BE2C (cell line): Measurements from ENCODE around the gene DLG2.

ENCODE experiments used
- DNase-seq: peaks from one replicate; pipeline ENCODE4 v3.0.0-alpha.2; 2020
- H3K27me3 ChIP-seq: fragments of 250-450 bp; sonication (Bioruptor Pico); 2 replicates; pipeline ENCODE4 v1.5.1; 2020; ENCODE audit warnings: mild to moderate bottlenecking
- H3K36me3 ChIP-seq: fragments of 250-450 bp; sonication (Bioruptor Pico); 2 replicates; pipeline ENCODE4 v1.5.1; 2020; ENCODE audit warnings: mild to moderate bottlenecking
- H3K4me1 ChIP-seq: fragments of 250-450 bp; sonication (Bioruptor Pico); 2 replicates; pipeline ENCODE4 v1.5.1; 2020
- H3K4me3 ChIP-seq: 2 replicates; pipeline ENCODE4 v1.5.1; 2011; ENCODE audit warnings: low read depth, low read length
- H3K9me3 ChIP-seq: fragments of 250-450 bp; sonication (Bioruptor Pico); 2 replicates; pipeline ENCODE4 v1.5.1; 2020
- CTCF ChIP-seq: IDR thresholded peaks from 2 replicates; pipeline ENCODE4 v1.5.1; 2012; ENCODE audit warnings: mild to moderate bottlenecking, low read depth, low read length

Gene DLG2

GRCh38 chr11:84722583-84723108 is 904.5 kb downstream of the DLG2 start:
- no peaks in the 10 kb centered on the region for H3K36me3 ChIP-seq
- H3K4me3 ChIP-seq: no peak overlapping the region
- H3K27me3 ChIP-seq: peaks cover 37% of the 10 kb centered on the region
- no peaks in the 10 kb centered on the region; the same call in 1 of the 2 replicates for H3K9me3 ChIP-seq
- peak; percentile 13; the same call in 1 of the 2 replicates for TF ChIP-seq CTCF
- DNase-seq: no peak
- H3K4me1 ChIP-seq: no peaks in the 10 kb centered on the region

GRCh38 chr11:84721561-84721961 is 905.6 kb downstream of the DLG2 start:
- Histone ChIP-seq H3K36me3 (no peaks in the 10 kb centered on the region), H3K4me3 (no peak overlapping the region), H3K9me3 (no peaks in the 10 kb centered on the region; the same call in 1 of the 2 replicates), H3K4me1 (no peaks in the 10 kb centered on the region), H3K27me3 (peaks cover 37% of the 10 kb centered on the region)
- no peak for DNase-seq
- no peak for TF ChIP-seq CTCF

- no peaks in the 10 kb centered on the region for H3K36me3 ChIP-seq
- TF ChIP-seq CTCF: no peak
- peak overlapping the region; percentile 57 for H3K4me3 ChIP-seq
- H3K27me3 ChIP-seq: peaks cover 37% of the 10 kb centered on the region
- H3K4me1 ChIP-seq: no peaks in the 10 kb centered on the region
- DNase-seq: no peak
- H3K9me3 ChIP-seq: no peaks in the 10 kb centered on the region
Measured at GRCh38 chr11:84720706-84721402, 906.3 kb downstream of the DLG2 start.

GRCh38 chr11:84719935-84720577 is 907.1 kb downstream of the DLG2 start:
- no peak for TF ChIP-seq CTCF
- peak overlapping the region; percentile 57 for H3K4me3 ChIP-seq
- DNase-seq: peak; percentile 32
- no peaks in the 10 kb centered on the region for H3K9me3 ChIP-seq
- no peaks in the 10 kb centered on the region for H3K4me1 ChIP-seq
- H3K36me3 ChIP-seq: no peaks in the 10 kb centered on the region
- peaks cover 37% of the 10 kb centered on the region for H3K27me3 ChIP-seq

GRCh38 chr11:84714316-84714780 is 912.8 kb downstream of the DLG2 start:
- peak; percentile 69 for TF ChIP-seq CTCF
- no peaks in the 10 kb centered on the region for H3K9me3 ChIP-seq
- H3K27me3 ChIP-seq: peaks cover 12% of the 10 kb centered on the region; the same call in 1 of the 2 replicates
- peak; percentile 38 for DNase-seq
- no peak overlapping the region for H3K4me3 ChIP-seq
- H3K4me1 ChIP-seq: no peaks in the 10 kb centered on the region
- H3K36me3 ChIP-seq: no peaks in the 10 kb centered on the region

- no peak for TF ChIP-seq CTCF
- H3K4me3 ChIP-seq: no peak overlapping the region
- no peak for DNase-seq
- H3K36me3 ChIP-seq: no peaks in the 10 kb centered on the region
- H3K4me1 ChIP-seq: no peaks in the 10 kb centered on the region
- H3K27me3 ChIP-seq: no peaks in the 10 kb centered on the region; the same call in 1 of the 2 replicates
- H3K9me3 ChIP-seq: no peaks in the 10 kb centered on the region
Measured at GRCh38 chr11:84691830-84692229, 935.3 kb downstream of the DLG2 start.
